GM18909 (cell line): ENCODE measurements around the gene EVPLL.
"Not testable (repeated sequence)": the region's sequence is repeated elsewhere in the genome, so short reads cannot be mapped to it uniquely, and the experiment has no call there.

ENCODE experiments used
- ATAC-seq: cut with Tn5 transposase; IDR thresholded peaks from one replicate; pipeline ENCODE4 v1.9.1; 2021; ENCODE audit warnings: mild to moderate bottlenecking; ENCODE audit not compliant: unreplicated experiment, poor library complexity

The EVPLL gene

DNA sequence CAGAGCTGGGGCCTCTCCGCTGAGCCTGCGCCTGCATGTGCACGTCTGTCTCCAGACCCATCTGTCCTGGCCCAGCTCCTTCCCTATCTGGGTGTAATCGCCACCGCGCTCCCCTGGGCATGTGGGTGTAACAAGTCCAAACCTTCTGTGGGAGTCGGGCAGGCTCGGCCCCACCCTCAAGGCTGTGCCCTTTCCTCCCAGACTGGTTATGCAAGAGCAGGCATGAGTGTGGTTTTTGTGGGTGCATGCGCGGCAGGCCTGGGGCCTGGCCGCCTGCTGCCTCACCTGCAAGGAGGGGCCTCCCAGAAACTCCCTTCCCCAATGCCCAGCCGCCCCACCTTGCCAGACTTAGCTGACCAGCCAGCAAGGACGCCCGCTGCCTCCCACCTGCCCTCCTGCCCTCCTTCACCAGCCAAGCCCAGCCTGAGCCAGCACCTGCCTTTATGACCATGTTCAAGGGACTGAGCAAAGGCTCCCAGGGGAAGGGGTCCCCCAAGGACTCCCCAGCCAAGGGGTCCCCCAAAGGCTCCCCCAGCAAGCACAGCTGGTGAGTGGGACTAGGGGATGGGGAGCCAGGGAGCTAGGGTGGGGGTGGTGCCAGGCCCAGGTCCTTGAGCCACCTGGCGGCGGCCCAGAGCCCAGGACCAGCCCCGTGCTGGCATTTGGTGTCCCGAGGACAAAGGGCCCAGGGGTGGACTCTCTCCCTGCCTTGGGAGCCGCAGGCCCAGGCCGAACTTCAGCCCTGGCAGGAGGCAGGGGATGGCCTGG, at the start of gene EVPLL:
TSS of gene EVPLL (plus strand) at position 342 of the 768 bp plus-strand sequence. CDS start 3,160 bp downstream, outside the sequence.
- ATAC-seq, result no peak

DNA sequence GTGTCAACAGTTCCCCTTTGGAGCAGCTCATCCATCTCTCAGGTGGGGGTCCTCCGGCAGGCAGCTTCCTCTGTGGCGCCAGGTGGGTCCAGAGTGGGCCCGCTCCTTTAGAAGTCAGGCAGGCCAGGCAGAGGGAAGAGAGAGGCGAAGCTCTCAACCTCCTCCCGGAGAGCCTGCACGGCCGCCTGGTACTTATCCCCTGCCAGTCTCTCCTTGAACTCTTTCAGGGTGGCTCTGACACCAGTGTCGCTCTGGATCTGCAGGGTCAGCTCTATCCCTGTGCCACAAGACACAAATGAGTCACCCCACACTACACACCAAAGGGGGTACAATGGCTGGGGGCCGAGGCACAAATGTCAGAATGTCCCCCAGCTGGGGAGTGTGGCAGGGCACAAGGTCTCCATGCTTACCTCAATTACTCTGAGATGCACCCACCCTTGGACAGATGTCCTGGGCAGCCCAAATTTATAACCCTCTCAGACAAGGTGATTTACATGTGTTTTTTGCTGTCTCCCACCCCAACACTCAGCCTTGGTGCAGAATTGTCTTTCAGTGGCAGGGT, 48.9 kb upstream of the EVPLL start:
- ATAC-seq, result no peak

DNA sequence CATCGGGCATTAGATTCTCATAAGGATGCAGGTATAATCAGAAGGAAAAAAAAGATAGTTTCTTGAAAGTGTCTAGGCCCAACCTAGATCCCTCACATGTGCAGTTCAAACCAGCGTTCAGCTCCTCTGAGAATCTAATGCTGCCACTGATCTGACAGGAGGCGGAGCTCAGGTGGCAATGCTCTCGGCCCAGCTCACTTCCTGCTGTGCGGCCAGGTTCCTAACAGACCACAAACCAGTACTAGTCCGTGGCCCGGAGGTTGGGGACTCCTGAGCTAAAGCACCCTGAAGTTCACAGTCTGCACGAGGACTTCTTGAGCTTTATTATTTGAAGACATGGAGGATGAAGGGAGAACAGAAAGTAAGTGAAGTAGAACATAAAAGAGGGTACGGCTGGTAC, 45.7 kb upstream of the EVPLL start:
- no peak for ATAC-seq

DNA sequence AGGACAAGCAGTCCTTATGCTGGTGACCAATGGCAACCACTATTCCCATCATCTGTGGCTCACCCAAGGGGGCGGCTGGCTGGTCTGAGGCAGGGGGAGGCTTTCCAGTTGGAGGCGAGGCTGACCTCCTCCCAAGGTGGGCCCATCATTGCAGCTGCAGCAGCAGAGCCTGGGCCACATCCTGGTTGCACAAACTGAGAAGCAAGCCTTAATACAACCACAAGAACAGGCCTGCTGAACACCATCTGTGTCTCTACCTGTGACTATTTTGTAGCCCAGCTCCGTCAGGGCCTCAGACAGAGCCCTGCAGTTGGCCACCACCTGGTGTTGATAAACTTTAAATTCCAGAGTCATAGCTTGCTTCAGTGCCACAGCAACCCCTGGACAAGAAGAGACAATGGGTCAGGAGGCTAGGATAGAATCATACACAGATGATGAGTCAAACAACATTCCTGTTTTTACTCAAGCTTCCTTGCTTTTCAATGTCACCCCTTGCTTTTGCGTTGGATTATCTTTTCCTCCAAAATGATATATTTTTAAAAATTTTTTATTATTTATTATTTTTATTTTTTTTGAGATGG, 44.6 kb upstream of the EVPLL start:
- no peak for ATAC-seq

DNA sequence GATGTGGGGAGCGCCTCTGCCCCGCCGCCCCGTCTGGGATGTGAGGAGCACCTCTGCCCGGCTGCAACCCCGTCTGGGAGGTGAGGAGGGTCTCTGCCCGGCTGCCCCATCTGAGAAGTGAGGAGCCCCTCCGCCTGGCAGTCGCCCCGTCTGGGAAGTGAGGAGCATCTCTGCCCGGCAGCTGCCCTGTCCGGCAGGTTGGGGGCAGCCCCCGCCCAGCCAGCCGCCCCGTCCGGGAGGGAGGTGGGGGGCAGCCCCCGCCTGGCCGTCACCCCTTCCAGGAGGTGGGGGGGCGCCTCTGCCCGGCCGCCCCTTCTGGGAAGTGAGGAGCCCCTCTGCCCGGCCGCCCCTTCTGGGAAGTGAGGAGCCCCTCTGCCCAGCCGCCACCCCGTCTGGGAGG, 39.4 kb upstream of the EVPLL start:
- not testable (repeated sequence) for ATAC-seq

DNA sequence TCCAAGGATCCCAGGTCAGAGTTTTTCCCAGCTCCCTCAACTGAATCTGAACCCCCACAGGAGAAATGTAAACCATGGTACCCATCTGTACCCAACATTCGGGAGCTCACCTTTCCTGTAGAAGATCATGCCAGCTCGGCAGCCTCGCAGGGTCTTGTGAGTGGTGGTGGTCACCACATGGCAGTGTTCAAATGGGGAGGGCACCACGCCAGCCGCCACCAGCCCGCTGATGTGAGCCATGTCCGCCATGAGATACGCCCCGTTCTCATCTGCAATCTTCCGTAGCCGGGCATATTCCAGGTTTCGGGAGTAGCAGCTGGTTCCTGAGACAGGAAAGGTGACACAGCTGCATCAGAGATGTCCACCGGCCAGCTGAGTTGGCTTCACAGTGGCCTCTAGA, 37.6 kb upstream of the EVPLL start:
- no peak for ATAC-seq

DNA sequence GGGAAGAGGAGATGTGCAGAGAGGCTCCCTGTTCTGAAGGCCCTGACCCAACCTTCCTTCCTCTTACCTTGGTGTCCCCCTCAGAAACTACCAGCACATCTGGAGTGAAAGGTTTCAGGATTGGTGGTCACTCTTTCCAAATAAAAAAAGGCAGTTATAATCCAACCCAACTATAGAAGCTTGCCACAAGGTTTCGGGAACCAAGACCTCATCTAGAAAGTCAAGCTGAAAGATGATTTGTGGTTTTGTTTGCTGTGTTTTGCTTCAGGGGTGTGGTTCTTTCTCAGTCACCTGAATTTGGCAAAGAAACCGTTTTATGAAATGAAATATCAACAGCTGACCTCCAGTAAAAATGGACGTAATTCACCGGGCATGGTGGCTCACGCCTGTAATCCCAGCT, 33.6 kb upstream of the EVPLL start:
- ATAC-seq, result no peak

DNA sequence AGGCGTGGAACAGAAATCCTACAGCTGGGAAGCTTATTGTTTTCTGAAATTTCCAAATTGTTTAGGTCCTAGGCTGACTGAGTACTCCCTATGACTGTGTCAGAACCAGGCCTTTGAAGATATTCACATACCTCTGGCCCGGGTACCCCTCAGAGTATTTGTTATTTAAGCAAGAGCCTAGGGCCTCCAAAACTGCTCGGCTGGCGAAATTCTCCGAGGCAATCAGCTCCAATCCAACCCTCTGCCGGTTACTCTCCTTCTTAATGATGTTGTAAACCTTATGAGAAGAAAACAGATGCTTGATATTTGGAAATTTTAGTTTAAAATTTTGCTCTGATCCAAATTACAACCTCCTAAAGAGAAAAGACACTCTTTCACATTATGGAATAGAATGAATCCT, 24.0 kb upstream of the EVPLL start:
- no peak for ATAC-seq

DNA sequence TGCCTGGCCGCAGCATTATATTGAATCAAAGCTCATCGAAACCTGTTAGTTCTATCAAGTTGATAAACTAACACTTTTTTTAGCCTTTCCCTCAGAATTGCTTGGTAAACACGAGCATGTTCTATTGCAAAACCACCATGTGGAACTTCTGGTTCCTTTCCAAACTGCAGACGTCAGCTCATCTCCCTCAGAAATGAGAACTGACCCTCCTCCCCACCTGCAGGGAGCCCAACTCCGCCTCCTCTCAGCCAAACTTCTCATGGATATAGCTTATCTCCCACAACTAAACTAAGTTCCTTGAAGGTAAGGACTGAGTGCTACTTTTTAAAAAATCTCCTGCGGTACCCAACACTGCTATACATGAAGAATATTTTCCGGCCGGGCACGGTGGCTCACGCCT, 21.0 kb upstream of the EVPLL start:
- ATAC-seq, result no peak

DNA sequence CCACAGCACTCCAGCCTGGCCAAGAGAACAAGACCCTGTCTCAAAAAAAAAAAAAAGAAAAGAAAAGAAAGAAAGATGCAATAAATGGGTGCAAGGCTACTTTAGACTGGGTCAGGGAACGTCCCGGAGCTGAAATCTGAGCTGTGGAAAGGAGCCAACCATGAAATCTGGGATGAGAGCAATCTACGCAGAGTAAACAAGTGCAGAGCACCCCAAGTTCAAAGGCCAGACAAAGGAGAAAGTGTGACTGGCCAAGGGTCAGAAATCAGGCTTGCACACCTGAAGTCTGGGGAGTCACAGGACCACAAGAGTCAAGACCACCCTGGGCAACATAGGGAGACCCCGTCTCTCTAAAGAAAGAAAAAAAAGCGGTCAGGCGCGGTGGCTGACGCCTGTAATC, 17.1 kb upstream of the EVPLL start:
- no peak for ATAC-seq

DNA sequence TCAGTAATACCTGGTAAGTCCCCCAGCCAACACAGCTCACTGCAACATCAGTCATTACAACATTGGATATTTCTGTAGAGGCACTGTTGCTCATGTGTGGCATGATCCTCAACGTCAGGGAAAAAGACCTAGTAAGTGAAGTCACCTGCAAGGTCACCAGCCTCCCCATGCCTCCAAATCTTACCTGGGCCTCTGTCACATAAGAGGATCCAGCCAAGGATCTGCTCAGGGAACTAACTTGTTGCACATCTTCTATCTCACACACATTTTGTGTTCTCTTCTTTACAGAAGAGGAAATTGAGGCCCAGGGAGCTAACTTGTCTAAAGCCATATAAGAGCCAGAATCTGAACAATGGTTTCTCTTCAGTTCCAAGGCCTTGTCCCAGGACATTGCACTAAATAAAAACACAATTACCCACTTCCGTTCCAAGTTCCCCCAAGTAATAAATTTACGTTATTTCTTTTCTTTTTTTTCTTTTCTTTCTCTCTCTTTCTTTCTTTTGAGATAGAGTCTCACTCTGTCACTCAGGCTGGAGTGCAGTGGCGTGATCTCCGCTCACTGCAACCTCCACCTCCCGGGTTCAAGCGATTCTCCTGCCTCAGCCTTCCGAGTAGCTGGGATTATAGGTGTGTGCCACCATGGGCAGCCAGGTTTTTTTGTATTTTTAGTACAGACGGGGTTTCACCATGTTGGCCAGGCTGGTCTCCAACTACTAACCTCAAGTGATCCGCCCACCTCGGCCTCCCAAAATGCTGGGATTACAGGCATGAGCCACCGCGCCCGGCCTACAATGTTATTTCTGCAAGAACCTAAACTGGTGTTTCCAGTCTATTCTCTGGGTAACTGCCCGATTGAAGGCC, 15.5 kb upstream of the EVPLL start:
- ATAC-seq, result no peak

DNA sequence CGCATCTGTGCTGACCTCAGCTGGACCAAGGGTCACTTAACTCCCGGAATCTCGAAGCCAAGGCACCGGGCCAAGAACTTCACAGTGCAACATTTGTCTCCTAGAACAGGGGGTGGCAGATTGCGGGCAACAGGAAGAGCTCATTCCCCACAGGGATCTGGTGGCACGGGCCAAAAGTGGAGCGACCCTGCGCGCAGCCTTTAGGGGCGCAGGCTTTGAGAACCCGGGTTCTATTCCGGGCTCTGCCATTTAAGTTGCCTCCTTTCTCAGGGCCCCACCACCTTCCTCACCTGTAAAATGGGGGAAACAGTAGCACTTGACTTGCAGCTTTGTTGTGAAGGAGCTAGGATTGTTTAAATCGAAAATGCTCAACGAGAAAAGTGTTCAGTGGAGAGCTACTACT, 14.9 kb upstream of the EVPLL start:
- peak; percentile 4 for ATAC-seq

DNA sequence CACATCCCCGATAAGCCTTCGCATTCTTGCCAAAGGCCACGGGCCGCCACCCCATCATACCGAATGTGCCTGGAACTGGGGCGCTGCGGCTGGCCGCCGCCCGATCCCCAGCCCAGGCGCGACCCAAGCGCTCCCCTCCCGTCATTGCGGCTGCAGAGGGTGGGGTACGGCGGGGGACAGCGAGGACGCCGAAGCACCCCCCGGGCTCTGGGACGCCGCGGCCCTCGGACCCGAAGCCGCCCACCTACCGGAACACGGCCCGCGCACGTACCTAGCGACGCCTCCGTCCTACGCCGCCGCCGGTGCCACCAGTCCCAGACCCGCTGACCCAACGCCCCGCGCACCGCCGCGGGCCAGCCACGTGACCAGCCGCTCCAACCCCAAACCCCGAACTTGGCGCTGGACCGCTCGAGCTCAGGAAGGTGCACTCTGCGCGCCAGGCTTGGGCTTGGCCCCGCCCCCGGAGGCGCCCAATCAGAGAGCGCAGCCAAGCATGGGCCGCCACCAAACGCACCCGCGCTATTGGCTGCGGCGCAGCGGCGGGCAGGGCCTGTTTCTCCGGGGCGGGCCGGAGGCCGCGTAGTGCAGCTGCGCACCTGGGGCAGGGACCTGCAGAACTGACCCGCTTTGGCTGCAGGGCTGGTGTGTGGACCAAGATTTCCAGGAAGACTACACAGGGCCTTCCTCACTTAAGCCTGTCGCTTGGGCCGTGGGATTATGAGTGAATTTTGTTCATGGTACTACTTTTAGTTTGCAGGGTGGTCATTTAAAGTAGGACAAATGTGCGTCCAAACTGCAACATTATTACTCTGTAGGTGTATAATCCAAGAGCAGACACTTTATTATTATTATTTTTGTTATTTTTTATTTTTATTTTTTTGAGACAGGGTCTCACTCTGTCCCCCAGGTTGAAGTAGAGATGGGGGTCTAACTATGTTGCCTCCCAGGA, 14.2 kb upstream of the EVPLL start, which contains the start of gene SHMT1:
TSS of gene SHMT1 (minus strand) at position 450 of the 949 bp plus-strand sequence. CDS start 7,569 bp downstream, outside the sequence.
- peak; percentile 97 for ATAC-seq

DNA sequence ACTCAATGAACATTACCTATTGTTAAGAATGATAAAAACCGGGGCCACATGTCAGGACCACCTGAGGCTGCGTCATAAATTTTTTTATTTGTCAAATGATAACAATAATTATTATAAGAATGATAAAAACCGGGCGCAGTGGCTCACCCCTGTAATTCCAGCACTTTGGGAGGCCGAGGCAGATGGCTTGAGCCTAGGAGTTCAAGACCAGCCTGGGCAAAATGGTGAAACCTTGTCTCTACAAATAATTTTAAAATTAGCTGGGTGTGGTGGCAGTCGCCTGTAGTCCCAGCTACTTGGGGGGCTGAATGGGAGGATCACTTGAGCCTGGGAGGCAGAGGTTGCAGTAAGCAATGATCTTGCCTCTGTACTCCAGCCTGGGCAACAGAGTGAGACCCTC, 13.4 kb upstream of the EVPLL start:
- ATAC-seq, result no peak

DNA sequence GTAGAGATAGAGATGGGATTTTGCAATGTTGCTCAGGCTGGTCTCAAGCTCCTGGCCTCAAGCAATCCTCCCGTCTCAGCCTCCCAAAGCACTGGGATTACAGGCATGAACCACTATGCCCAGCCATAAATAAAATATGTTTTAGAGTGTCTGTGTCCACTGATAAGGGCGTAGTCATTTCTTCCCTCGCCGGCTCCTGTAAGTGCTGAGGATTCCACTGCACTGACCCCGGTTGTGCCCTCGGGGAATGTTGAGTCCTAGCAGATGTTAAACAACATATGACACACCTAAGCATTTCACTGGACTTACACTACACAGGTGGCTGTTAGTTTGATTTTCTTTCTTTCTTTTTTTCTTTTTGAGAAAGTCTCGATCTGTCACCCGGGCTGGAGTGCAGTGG, 8.6 kb upstream of the EVPLL start:
- no peak for ATAC-seq

DNA sequence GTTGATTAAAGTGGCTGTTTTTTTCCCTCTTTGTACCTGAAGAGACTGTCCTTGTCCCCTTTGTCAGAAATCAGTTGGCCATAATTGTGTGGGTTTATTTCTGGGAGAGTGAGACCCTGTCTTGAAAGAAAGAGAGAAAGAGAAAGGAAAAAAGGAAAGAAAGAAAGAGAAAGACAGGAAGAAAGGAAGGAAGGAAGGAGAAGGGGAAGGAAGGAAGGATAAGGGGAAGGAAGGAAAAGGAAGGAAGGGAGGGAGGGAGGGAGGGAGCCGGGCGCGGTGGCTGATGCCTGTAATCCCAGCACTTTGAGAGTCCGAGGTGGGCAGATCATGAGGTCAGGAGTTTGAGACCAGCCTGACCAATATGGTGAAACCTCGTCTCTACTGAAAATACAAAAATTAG, 6.8 kb upstream of the EVPLL start:
- ATAC-seq, result no peak

DNA sequence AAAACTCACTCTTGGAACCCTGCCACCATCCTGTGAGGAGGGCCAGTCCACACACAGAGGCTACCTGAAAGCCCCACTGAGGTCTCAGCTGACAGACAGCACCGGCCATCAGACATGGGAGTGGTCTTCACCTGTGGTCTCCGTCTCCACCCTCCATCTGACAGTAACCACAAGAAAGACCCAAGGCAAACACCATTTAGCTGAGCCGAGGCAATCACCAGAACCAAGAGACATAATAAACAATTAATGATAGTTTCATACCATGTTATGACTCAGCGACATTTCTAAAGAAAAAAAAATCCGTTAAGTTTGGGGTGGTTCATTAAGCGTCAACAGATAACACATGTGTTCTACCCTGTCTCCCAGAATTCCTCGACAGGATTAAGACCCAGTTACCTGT, 6.1 kb upstream of the EVPLL start:
- no peak for ATAC-seq

DNA sequence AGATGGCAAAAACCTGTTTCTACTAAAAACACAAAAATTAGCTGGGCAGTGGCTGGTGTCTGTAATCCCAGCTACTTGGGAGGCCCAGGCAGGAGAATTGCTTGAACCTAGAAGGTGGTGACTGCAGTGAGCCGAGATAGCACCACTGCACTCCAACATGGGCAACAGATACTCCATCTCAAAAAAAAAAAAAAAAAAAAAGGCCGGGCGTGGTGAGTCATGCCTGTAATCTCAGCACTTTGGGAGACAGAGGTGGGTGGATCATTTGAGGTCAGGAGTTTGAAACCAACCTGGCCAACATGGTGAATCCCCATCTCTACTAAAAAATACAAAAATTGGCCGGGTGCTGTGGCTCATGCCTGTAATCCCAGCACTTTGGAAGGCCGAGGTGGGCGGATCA, 4.4 kb upstream of the EVPLL start:
- not testable (repeated sequence) for ATAC-seq

DNA sequence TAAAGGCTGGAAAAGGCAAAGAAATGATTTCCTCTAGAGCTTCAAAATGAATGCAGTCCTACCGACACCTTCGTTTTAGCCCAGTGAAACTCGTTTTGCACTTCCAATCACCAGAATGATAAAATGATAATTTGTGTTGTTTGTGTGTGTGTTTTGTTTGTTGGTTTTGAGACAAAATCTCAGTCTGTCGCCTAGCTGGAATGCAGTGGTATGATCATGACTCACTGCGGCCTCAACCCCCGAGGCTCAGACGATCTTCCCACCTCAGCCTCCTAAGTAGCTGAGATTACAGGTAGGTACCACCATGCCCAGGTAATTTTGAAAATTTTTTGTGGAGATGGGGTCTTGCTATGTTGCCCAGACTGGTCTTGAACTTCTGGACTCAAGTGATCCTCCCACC, 3.4 kb upstream of the EVPLL start:
- no peak for ATAC-seq

DNA sequence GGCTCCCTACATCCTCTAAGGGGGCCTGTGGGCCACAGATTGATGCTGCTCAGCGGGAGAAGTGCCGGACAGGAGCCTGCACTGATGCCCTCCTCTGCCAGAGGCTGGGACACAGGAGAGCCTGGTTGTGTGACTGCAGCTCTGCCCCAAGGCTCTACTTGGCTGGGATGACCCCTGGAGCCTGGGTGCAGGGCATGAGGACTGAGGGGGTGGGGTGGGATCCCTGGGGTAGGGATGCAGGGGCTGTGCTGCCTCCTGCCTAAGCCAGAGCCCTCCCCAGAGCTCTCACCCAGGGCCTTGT, 577 bp downstream of the EVPLL start:
- no peak for ATAC-seq
